IMR-90 (cell line): Measurements from ENCODE around the gene MYEF2. TPM values are rescaled to one million over a fixed set of nuclear protein-coding genes. Genes with fewer than 3 reads are reported as not detected.

Experiments
- ATAC-seq: fragments of 200-7000 bp; cut with Tn5 transposase; 2 replicates; pipeline ENCODE4 v1.9.1; 2020; ENCODE audit warnings: low read depth, mild to moderate bottlenecking, moderate library complexity
- BruUV-seq: library from RNA; stranded (reverse); fragments of 400-500 nt; replicated peaks from 2 replicates; lab custom pipeline; 2021; lab: Mats Ljungman, UMichigan
- CTCF ChIA-PET: fragments of 300-600 bp; formaldehyde crosslinking; extraction: SDS; loops from one replicate; lab custom pipeline; 2021; ENCODE audit warnings: antibody characterized with exemption; lab: Yijun Ruan, JAX
- POLR2A ChIA-PET: fragments of 300-600 bp; sonication (Branson Sonifier 250); formaldehyde crosslinking; loops from one replicate; lab custom pipeline; 2022; ENCODE audit warnings: antibody characterized with exemption; ENCODE audit not compliant: unreplicated experiment; lab: Charles Lee
- DNase-seq: peaks from one replicate; pipeline ENCODE4 v3.0.0; 2013
- H2AFZ ChIP-seq: replicated peaks from 2 replicates; pipeline ENCODE3; 2013; ENCODE audit warnings: low read length, mild to moderate bottlenecking; ENCODE audit not compliant: poor library complexity
- H2AK5ac ChIP-seq: 2 replicates; pipeline ENCODE4 v1.6.1; 2013; ENCODE audit warnings: low read depth, low read length, inconsistent platforms
- H2AK9ac ChIP-seq: replicated peaks from 2 replicates; pipeline ENCODE3; 2013; ENCODE audit warnings: mild to moderate bottlenecking, low read depth, low read length, moderate library complexity; ENCODE audit not compliant: poor library complexity
- H2BK120ac ChIP-seq: 2 replicates; pipeline ENCODE4 v1.6.1; 2013; ENCODE audit warnings: low read depth, low read length, inconsistent platforms
- H2BK15ac ChIP-seq: 3 replicates; pipeline ENCODE4 v1.6.1; 2013; ENCODE audit warnings: low read depth, low read length, inconsistent platforms
- H2BK20ac ChIP-seq: 2 replicates; pipeline ENCODE4 v1.6.1; 2013; ENCODE audit warnings: low read depth, mild to moderate bottlenecking, inconsistent platforms, low read length, moderate library complexity
- H2BK5ac ChIP-seq: 2 replicates; pipeline ENCODE4 v1.6.1; 2013; ENCODE audit warnings: mild to moderate bottlenecking, low read depth, low read length, inconsistent platforms; ENCODE audit not compliant: poor library complexity, severe bottlenecking
- H3K14ac ChIP-seq: replicated peaks from 2 replicates; pipeline ENCODE4 v1.6.1; 2013; ENCODE audit warnings: low read depth, low read length, inconsistent platforms
- H3K18ac ChIP-seq: 2 replicates; pipeline ENCODE4 v1.6.1; 2013; ENCODE audit warnings: low read depth, low read length, control low read depth
- H3K23ac ChIP-seq: 2 replicates; pipeline ENCODE4 v1.6.1; 2013; ENCODE audit warnings: low read depth, low read length, inconsistent platforms
- H3K27ac ChIP-seq: 2 replicates; pipeline ENCODE4 v1.5.1; 2013; ENCODE audit warnings: mild to moderate bottlenecking, control low read depth, low read length; ENCODE audit not compliant: insufficient read depth
- H3K27me3 ChIP-seq: 2 replicates; pipeline ENCODE4 v1.6.1; 2013; ENCODE audit warnings: low read length; ENCODE audit not compliant: control insufficient read depth, insufficient read depth
- H3K36me3 ChIP-seq: 2 replicates; pipeline ENCODE4 v1.6.1; 2013; ENCODE audit warnings: low read length, mixed read lengths; ENCODE audit not compliant: control insufficient read depth, insufficient read depth
- H3K4ac ChIP-seq: 2 replicates; pipeline ENCODE4 v1.6.1; 2013; ENCODE audit warnings: low read depth, low read length, inconsistent platforms
- H3K4me1 ChIP-seq: 2 replicates; pipeline ENCODE4 v1.6.1; 2013; ENCODE audit warnings: low read length, mixed read lengths; ENCODE audit not compliant: control insufficient read depth, insufficient read depth
- H3K4me2 ChIP-seq: 2 replicates; pipeline ENCODE4 v1.6.1; 2013; ENCODE audit warnings: low read depth, mild to moderate bottlenecking, control low read depth, low read length, moderate library complexity
- H3K4me3 ChIP-seq: 2 replicates; pipeline ENCODE4 v1.5.1; 2013; ENCODE audit warnings: low read depth, mild to moderate bottlenecking, control low read depth, low read length, moderate library complexity; ENCODE audit not compliant: insufficient read depth
- H3K56ac ChIP-seq: 2 replicates; pipeline ENCODE4 v1.6.1; 2013; ENCODE audit warnings: low read length, inconsistent platforms; ENCODE audit not compliant: insufficient read depth; ENCODE audit errors: extremely low read depth
- H3K79me1 ChIP-seq, 2 experiments: 2 replicates each; pipeline ENCODE4 v1.6.1; 2013; ENCODE audit warnings: low read length in 2 of 2, inconsistent platforms in 1 of 2, low read depth in 1 of 2
- H3K9ac ChIP-seq: 2 replicates; pipeline ENCODE4 v1.6.1; 2013; ENCODE audit warnings: low read depth, low read length, control low read depth
- H3K9me1 ChIP-seq: 2 replicates; pipeline ENCODE4 v1.6.1; 2013; ENCODE audit warnings: low read length, inconsistent platforms; ENCODE audit not compliant: insufficient read depth
- H3K9me3 ChIP-seq: 2 replicates; pipeline ENCODE4 v1.6.1; 2013; ENCODE audit warnings: low read length; ENCODE audit not compliant: control insufficient read depth, insufficient read depth
- H4K20me1 ChIP-seq: 2 replicates; pipeline ENCODE4 v1.6.1; 2013; ENCODE audit warnings: low read length, inconsistent platforms; ENCODE audit not compliant: insufficient read depth
- H4K5ac ChIP-seq: 2 replicates; pipeline ENCODE4 v1.6.1; 2013; ENCODE audit warnings: mild to moderate bottlenecking, low read depth, low read length, control low read depth
- H4K8ac ChIP-seq, 2 experiments: 2 replicates each; pipeline ENCODE4 v1.6.1; 2013; ENCODE audit warnings: low read depth in 2 of 2, low read length in 2 of 2, control low read depth in 1 of 2, inconsistent platforms in 1 of 2
- H4K91ac ChIP-seq: 2 replicates; pipeline ENCODE4 v1.6.1; 2013; ENCODE audit warnings: low read depth, low read length, inconsistent platforms; ENCODE audit not compliant: insufficient read depth
- BHLHE40 ChIP-seq: fragments of 150-350 bp; IDR thresholded peaks from 2 replicates; pipeline ENCODE4 v1.6.1; 2016; ENCODE audit warnings: mild to moderate bottlenecking, low read depth, low read length
- CEBPB ChIP-seq: IDR thresholded peaks from 2 replicates; pipeline ENCODE4 v1.6.1; 2012; ENCODE audit warnings: low read depth, low read length, improper control_type of control experiment
- CHD1 ChIP-seq: IDR thresholded peaks from 2 replicates; pipeline ENCODE4 v1.6.1; 2012; ENCODE audit warnings: low read depth, low read length, improper control_type of control experiment
- CTCF ChIP-seq: conservative IDR thresholded peaks from 2 replicates; pipeline ENCODE4 v1.5.1; 2012; ENCODE audit warnings: mild to moderate bottlenecking, low read depth, low read length, improper control_type of control experiment
- MAFK ChIP-seq: IDR thresholded peaks from 2 replicates; pipeline ENCODE4 v1.6.1; 2012; ENCODE audit warnings: low read depth, low read length, improper control_type of control experiment
- MAZ ChIP-seq: IDR thresholded peaks from 2 replicates; pipeline ENCODE4 v1.6.1; 2012; ENCODE audit warnings: low read depth, mild to moderate bottlenecking, low read length, improper control_type of control experiment, moderate library complexity, borderline replicate concordance
- MXI1 ChIP-seq: IDR thresholded peaks from 2 replicates; pipeline ENCODE4 v1.6.1; 2012; ENCODE audit warnings: low read depth, mild to moderate bottlenecking, low read length, moderate library complexity, borderline replicate concordance
- POLR2A ChIP-seq: IDR thresholded peaks from 2 replicates; pipeline ENCODE4 v1.6.1; 2012; ENCODE audit warnings: mild to moderate bottlenecking, low read depth, low read length
- RAD21 ChIP-seq: IDR thresholded peaks from 2 replicates; pipeline ENCODE4 v1.6.1; 2012; ENCODE audit warnings: low read length, improper control_type of control experiment
- RFX5 ChIP-seq: IDR thresholded peaks from 2 replicates; pipeline ENCODE4 v1.8.0; 2012; ENCODE audit warnings: low read depth, mild to moderate bottlenecking, low read length, moderate library complexity
- SMC3 ChIP-seq: fragments of 150-350 bp; IDR thresholded peaks from 2 replicates; pipeline ENCODE4 v1.6.1; 2016; ENCODE audit warnings: low read depth, mild to moderate bottlenecking, antibody characterized with exemption, low read length, moderate library complexity
- USF2 ChIP-seq: fragments of 150-350 bp; IDR thresholded peaks from 2 replicates; pipeline ENCODE4 v1.6.1; 2017; ENCODE audit warnings: mild to moderate bottlenecking, antibody characterized with exemption, low read length, low read depth
- WGBS, 2 experiments: methylation state at CpG; one replicate each; pipeline versions ENCODE4 v1.1.5 to v1.1.7; 2013; ENCODE audit warnings: missing lambda C conversion rate in 2 of 2; ENCODE audit not compliant: insufficient read length in 1 of 2; ENCODE audit errors: extremely low coverage in 2 of 2; 5-methylcytosine and 5-hydroxymethylcytosine counted together
- dilution Hi-C: fragments of 300-500 bp; cut with HindIII; formaldehyde crosslinking; loops from one replicate; pipeline ENCODE4 v1.14.3; 2018; ENCODE audit warnings: low sequenced_read_pairs; ENCODE audit not compliant: unreplicated experiment
- in situ Hi-C: fragments of 300-500 bp; cut with MboI; formaldehyde crosslinking; loops from 3 replicates; pipeline ENCODE4 v1.14.3; 2019; ENCODE audit warnings: low sequenced_read_pairs, inconsistent platforms, mixed read lengths
- intact Hi-C: fragments of 100-400 bp; cut with micrococcal nuclease; formaldehyde crosslinking; loops from 2 replicates; pipeline ENCODE4 v1.10.0; 2022
- polyA plus RNA-seq, 3 experiments: library from polyadenylated mRNA; depleted of rRNA; stranded (reverse); fragments of >200 nt; gene quantifications; 2 replicates each; pipeline ENCODE4 v1.2.3, GENCODE V29; 2012; ENCODE audit warnings: low replicate concordance in 1 of 3
- total RNA-seq: library from RNA; depleted of rRNA; stranded (reverse); fragments of >200 nt; gene quantifications from 2 replicates; pipeline ENCODE4 v1.2.3, GENCODE V29; 2012

Gene MYEF2
- total and polyA plus RNA-seq, 2 of the 4 experiments (the other 2 are of a cell fraction): 4.5 to 5.8 TPM

- no TSS peak for BruUV-seq
- H4K5ac ChIP-seq: no peak overlapping the region
- POLR2A ChIA-PET: no interaction called here
- no peak overlapping the region for H3K56ac ChIP-seq
- H4K8ac ChIP-seq: no peak overlapping the region
- no peak overlapping the region for H3K4me3 ChIP-seq
- no peak for ATAC-seq
- peaks cover 2% of the 10 kb centered on the region for H3K4me1 ChIP-seq
- H2AK9ac ChIP-seq: no peak overlapping the region
- dilution Hi-C loops: no loop called here
- H3K18ac ChIP-seq: no peak overlapping the region
- H3K4me2 ChIP-seq: no peak overlapping the region; the same call in 1 of the 2 replicates
- H2BK15ac ChIP-seq: no peak overlapping the region
- no peak overlapping the region for H2AFZ ChIP-seq
- H2BK120ac ChIP-seq: no peak overlapping the region
- H4K20me1 ChIP-seq: no peaks in the 10 kb centered on the region
- no peak overlapping the region for H3K9ac ChIP-seq
- intact Hi-C loops: no loop called here
- no CpG with 5 or more reads among the region's 5 CpGs for WGBS, 2 experiments
- H3K14ac ChIP-seq: no peak overlapping the region
- H3K27ac ChIP-seq: no peak overlapping the region
- peaks cover 30% of the 10 kb centered on the region for H3K27me3 ChIP-seq
- DNase-seq: no peak
- no peak overlapping the region for H4K91ac ChIP-seq
- no peaks in the 10 kb centered on the region for H3K9me3 ChIP-seq
- H3K23ac ChIP-seq: no peak overlapping the region
- no peaks in the 10 kb centered on the region for H3K36me3 ChIP-seq
- TF ChIP-seq USF2: no peak
- TF ChIP-seq SMC3: no peak
- TF ChIP-seq RAD21: no peak
- TF ChIP-seq CTCF: no peak
- no peak for TF ChIP-seq BHLHE40
- no peak for TF ChIP-seq POLR2A
- no peak for TF ChIP-seq RFX5
- no peak for TF ChIP-seq MXI1
- TF ChIP-seq CEBPB: no peak
- no peak for TF ChIP-seq MAFK
- no peak for TF ChIP-seq MAZ
- TF ChIP-seq CHD1: no peak
- no peak overlapping the region for H2BK5ac ChIP-seq
- in situ Hi-C loops: no loop called here
- CTCF ChIA-PET: no interaction called here
- H3K4ac ChIP-seq: no peak overlapping the region
- H2BK20ac ChIP-seq: no peak overlapping the region
- no peaks in the 10 kb centered on the region for H3K79me1 ChIP-seq
- H2AK5ac ChIP-seq: no peak overlapping the region
- H3K9me1 ChIP-seq: no peaks in the 10 kb centered on the region
These were observed 74.4 kb downstream of the MYEF2 start for GRCh38 chr15:48103647-48104046.
